PC-3 (cell line): Measurements from ENCODE around the gene KDM3B.

Source experiments
- CTCF ChIP-seq: fragments of 300-600 bp; sonication (generic); conservative IDR thresholded peaks from 2 replicates; pipeline ENCODE4 v1.5.1; 2017; ENCODE audit warnings: antibody characterized with exemption, low read depth, mild to moderate bottlenecking, low read length
- EZH2 ChIP-seq: fragments of 300-600 bp; sonication (generic); IDR thresholded peaks from one replicate; pipeline ENCODE4 v1.6.1; 2017; ENCODE audit warnings: antibody characterized with exemption, mild to moderate bottlenecking, low read length; ENCODE audit not compliant: unreplicated experiment

DNA sequence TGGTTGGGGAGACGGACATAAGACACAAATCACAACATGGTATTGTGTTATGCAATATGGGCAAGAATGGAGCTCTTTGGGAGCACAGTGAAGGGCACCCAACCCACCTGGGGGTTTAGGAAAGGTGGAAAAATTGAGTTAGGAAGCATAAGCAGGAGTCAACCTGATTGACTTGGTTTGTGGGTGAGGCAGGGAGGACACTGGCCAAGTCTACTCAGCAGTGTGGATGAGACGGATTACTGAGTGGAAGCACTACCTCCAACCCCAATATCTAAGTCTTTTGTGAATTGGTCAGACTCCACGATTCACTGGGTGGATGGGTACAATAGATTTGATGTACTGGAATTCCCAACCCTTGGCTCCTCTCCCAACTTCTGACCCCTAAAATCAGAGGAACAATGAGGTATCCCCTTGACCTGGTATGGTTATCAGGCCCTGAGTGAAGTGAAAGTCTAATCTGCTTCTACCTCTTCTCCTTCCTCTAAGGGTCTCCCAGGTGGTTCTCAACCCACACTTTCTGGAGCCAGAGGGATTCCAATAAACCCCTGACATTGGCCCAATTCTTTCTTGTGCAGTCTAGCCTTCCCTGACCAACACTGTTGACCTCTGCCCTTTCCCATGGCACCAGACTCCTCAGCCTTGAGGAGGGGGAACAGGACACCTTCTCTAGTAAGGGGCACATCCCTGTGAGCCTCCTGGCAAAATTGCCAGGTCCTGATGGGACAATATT, 118.0 kb downstream of the KDM3B start:
- TF ChIP-seq EZH2, result no peak
- no peak for TF ChIP-seq CTCF
